GM19438 (cell line): ENCODE measurements around the gene AP1M1.

Source experiments
- ATAC-seq: cut with Tn5 transposase; IDR thresholded peaks from one replicate; pipeline ENCODE4 v1.9.1; 2021; ENCODE audit warnings: low read depth; ENCODE audit not compliant: unreplicated experiment

AP1M1 gene

DNA sequence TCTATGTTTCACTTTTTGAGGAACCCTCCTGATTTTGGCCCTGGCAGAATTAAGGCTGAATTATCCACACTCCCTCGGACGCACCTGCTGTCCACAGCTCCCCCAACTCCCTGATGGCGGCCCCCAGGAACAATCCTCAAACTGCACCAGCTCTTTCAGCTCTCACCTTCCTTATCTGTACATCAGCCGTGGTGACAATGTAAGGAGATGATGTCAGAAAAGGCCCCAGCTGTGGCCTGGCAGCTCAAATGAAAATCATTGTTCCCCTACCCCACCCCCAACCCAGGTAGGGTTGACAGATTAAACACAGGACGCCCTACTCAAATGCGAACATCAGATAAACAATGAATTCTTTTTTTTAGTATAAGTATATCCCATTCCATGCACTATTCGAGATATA, 91.9 kb downstream of the AP1M1 start:
- ATAC-seq = no peak

DNA sequence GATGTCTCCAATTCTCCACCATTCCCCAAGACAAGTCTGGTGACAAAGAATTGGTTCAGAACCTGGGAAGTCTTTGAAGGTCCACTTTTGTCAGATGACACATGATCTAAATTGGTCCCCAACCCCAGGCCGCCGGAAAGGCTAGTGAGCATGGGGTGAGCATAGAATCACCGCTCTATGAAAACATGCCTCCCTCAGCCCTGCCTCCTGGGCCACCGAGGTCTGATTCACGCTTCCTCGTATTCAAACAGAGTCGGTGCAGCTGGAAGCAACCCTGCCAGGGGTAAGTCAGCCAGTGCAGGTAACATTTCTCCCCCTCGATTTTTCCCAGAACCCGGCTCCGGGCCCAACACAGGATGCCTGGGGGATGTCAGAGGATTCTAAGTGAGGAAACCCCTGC, 93.0 kb downstream of the AP1M1 start:
- no peak for ATAC-seq

DNA sequence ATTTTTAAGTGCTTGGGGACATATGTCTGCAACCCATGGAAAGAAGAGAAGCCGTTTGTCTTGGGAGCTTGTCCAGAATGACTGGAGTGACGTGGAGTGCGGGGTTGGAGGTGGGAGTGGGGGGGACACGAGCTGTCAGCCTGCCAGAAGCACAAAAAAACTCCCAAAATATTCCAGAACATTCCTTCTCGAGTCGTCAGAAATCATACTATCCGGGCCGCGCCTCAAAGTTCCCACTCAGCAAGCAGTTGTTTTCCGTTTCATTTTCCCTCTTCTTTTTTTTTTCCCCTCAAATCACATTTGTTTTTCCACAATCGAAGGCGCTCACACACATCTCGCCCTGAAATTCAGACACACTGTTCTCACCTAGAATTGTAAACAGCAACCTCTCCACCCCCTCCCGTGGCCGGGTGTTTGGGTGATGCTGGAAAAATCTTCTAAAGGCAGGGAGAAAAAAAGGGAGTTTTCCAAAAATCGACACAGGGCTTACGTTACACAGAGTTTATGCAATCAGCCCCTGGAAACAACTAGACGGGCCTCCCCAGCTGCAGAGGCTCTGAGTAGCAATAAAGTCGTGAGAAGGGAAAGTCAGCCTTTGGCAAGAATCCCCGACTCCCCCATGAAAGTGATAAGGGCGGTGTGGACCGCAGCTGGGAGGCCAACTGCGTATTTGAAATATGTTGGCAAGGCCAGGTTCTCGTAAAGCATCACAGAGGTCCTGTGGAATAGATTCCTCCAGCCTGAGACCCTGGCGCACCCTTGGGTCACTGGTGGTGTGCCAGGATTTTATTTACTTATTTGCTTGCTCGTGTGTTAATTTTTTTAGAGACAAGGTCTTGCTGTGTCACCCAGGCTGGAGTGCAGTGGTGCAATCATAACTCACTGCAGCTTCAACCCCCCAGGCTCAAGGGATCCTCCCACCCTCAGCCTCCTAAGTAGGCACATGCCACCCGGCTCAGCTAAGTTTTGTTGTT, 95.7 kb downstream of the AP1M1 start:
- no peak for ATAC-seq

DNA sequence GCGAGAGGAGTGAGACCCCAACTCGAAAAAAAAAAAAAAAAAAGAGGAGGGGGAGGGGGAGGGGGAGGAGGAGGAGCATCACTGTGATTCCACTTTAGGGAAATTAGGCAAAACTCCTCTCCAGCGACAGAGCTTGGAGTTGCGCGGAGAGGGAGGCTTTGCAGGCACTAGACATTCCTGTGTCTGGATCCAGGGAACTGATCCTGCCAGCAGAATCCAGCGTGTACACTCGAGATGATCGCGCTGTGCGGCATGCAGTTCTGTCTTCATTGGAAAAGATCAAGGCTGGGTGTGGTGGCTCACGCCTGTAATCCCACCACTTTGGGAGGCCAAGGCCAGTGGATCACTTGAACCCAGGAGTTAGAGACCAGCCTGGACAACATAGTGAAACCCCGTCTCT, 97.3 kb downstream of the AP1M1 start:
- ATAC-seq = no peak
